ENCODE data around the gene NBAS.

Gene NBAS

GRCh38 chr2:15311201-15311907, 249.8 kb downstream of the NBAS start:
- H3K4me3 ChIP-seq (ENCODE audit: control insufficient read depth, low read depth, low read length), result no peak overlapping the region
- TF ChIP-seq CTCF (conservative IDR thresholded peaks at IDR 0.05; ENCODE audit: control insufficient read depth, insufficient read depth, low read depth, low read length), result no peak
- no peak for DNase-seq (ENCODE audit: low read depth)

- TF ChIP-seq CTCF (conservative IDR thresholded peaks at IDR 0.05; ENCODE audit: control insufficient read depth, insufficient read depth, low read depth, low read length), result no peak
- no peak overlapping the region for H3K4me3 ChIP-seq (ENCODE audit: control insufficient read depth, low read depth, low read length)
- no peak for DNase-seq (ENCODE audit: low read depth)
Measured at GRCh38 chr2:15307526-15307925, 253.6 kb downstream of the NBAS start.

- DNase-seq (ENCODE audit: low read depth), result no peak
- no peak for TF ChIP-seq CTCF (conservative IDR thresholded peaks at IDR 0.05; ENCODE audit: control insufficient read depth, insufficient read depth, low read depth, low read length)
- no peak overlapping the region for H3K4me3 ChIP-seq (ENCODE audit: control insufficient read depth, low read depth, low read length)
Measured at GRCh38 chr2:15306706-15307105, 254.4 kb downstream of the NBAS start.

- no peak for DNase-seq (ENCODE audit: low read depth)
- H3K4me3 ChIP-seq (ENCODE audit: control insufficient read depth, low read depth, low read length), result no peak overlapping the region
- no peak for TF ChIP-seq CTCF (conservative IDR thresholded peaks at IDR 0.05; ENCODE audit: control insufficient read depth, insufficient read depth, low read depth, low read length)
Measured at GRCh38 chr2:15303874-15304273, 257.3 kb downstream of the NBAS start.

- DNase-seq (ENCODE audit: low read depth), result peak; percentile 93
- TF ChIP-seq CTCF (conservative IDR thresholded peaks at IDR 0.05; ENCODE audit: control insufficient read depth, insufficient read depth, low read depth, low read length), result no peak
- H3K4me3 ChIP-seq (ENCODE audit: control insufficient read depth, low read depth, low read length), result no peak overlapping the region
Measured at GRCh38 chr2:15302154-15302553, 259.0 kb downstream of the NBAS start.

GRCh38 chr2:15300624-15301573, 260.2 kb downstream of the NBAS start:
- no peak overlapping the region for H3K4me3 ChIP-seq (ENCODE audit: control insufficient read depth, low read depth, low read length)
- TF ChIP-seq CTCF (conservative IDR thresholded peaks at IDR 0.05; ENCODE audit: control insufficient read depth, insufficient read depth, low read depth, low read length), result no peak
- no peak for DNase-seq (ENCODE audit: low read depth)
